H9 (cell line): ENCODE measurements around the gene SERPINB2. TPM values are rescaled to one million over a fixed set of nuclear protein-coding genes. Genes with fewer than 3 reads are reported as not detected.

ENCODE experiments used
- DNase-seq: peaks from one replicate; pipeline ENCODE4 v3.0.0-alpha.2; 2017
- H2AFZ ChIP-seq: one replicate; pipeline ENCODE4 v1.6.1; 2013; ENCODE audit warnings: mild to moderate bottlenecking, low read length, control low read depth, moderate library complexity
- H2AK5ac ChIP-seq: 2 replicates; pipeline ENCODE4 v1.6.1; 2013; ENCODE audit warnings: low read length, control low read depth, mixed read lengths; ENCODE audit not compliant: insufficient read length
- H2BK120ac ChIP-seq: one replicate; pipeline ENCODE4 v1.6.1; 2013; ENCODE audit warnings: low read depth, mild to moderate bottlenecking, low read length, control low read depth, inconsistent platforms; ENCODE audit not compliant: poor library complexity, severe bottlenecking
- H2BK12ac ChIP-seq: 2 replicates; pipeline ENCODE4 v1.6.1; 2013; ENCODE audit warnings: low read length, control low read depth, mixed read lengths, low read depth; ENCODE audit not compliant: insufficient read length
- H2BK15ac ChIP-seq: 2 replicates; pipeline ENCODE4 v1.6.1; 2013; ENCODE audit warnings: low read depth, low read length, control low read depth
- H2BK20ac ChIP-seq: one replicate; pipeline ENCODE4 v1.6.1; 2013; ENCODE audit warnings: low read depth, mild to moderate bottlenecking, low read length, control low read depth, inconsistent platforms; ENCODE audit not compliant: poor library complexity, severe bottlenecking
- H2BK5ac ChIP-seq: 2 replicates; pipeline ENCODE4 v1.6.1; 2013; ENCODE audit warnings: low read length, control low read depth, mixed read lengths; ENCODE audit not compliant: insufficient read length
- H3K14ac ChIP-seq: 2 replicates; pipeline ENCODE4 v1.6.1; 2013; ENCODE audit warnings: low read length, control low read depth; ENCODE audit not compliant: insufficient read depth
- H3K18ac ChIP-seq: 2 replicates; pipeline ENCODE4 v1.6.1; 2013; ENCODE audit warnings: low read depth, mild to moderate bottlenecking, mixed read lengths, low read length, control low read depth; ENCODE audit not compliant: insufficient read length
- H3K23ac ChIP-seq: 2 replicates; pipeline ENCODE4 v1.6.1; 2013; ENCODE audit warnings: low read length, control low read depth, mixed read lengths, low read depth; ENCODE audit not compliant: insufficient read length
- H3K23me2 ChIP-seq: 2 replicates; pipeline ENCODE4 v1.6.1; 2013; ENCODE audit warnings: low read depth, mild to moderate bottlenecking, mixed read lengths, low read length, control low read depth; ENCODE audit not compliant: insufficient read length, poor library complexity, severe bottlenecking
- H3K27ac ChIP-seq: 2 replicates; pipeline ENCODE4 v1.5.1; 2013; ENCODE audit warnings: low read length, control low read depth, mixed read lengths, low read depth; ENCODE audit not compliant: insufficient read length
- H3K27me3 ChIP-seq: 2 replicates; pipeline ENCODE4 v1.6.1; 2013; ENCODE audit warnings: low read length, control low read depth, inconsistent platforms; ENCODE audit not compliant: insufficient read depth
- H3K4ac ChIP-seq: 2 replicates; pipeline ENCODE4 v1.6.1; 2013; ENCODE audit warnings: low read depth, mild to moderate bottlenecking, control low read depth, inconsistent platforms, low read length, moderate library complexity
- H3K4me1 ChIP-seq: 2 replicates; pipeline ENCODE4 v1.6.1; 2013; ENCODE audit warnings: low read length, control low read depth, inconsistent platforms; ENCODE audit not compliant: insufficient read depth
- H3K4me2 ChIP-seq: 2 replicates; pipeline ENCODE4 v1.6.1; 2013; ENCODE audit warnings: low read length, control low read depth, mixed read lengths; ENCODE audit not compliant: insufficient read length, insufficient read depth
- H3K56ac ChIP-seq: 2 replicates; pipeline ENCODE4 v1.6.1; 2013; ENCODE audit warnings: low read depth, mild to moderate bottlenecking, mixed read lengths, low read length, control low read depth; ENCODE audit not compliant: insufficient read length
- H3K79me1 ChIP-seq: 2 replicates; pipeline ENCODE4 v1.6.1; 2013; ENCODE audit warnings: low read depth, mild to moderate bottlenecking, moderate library complexity, low read length, control low read depth, inconsistent platforms; ENCODE audit not compliant: insufficient read depth, poor library complexity, severe bottlenecking
- H3K79me2 ChIP-seq: 2 replicates; pipeline ENCODE4 v1.6.1; 2013; ENCODE audit warnings: low read length, control low read depth, inconsistent platforms; ENCODE audit not compliant: insufficient read depth
- H3K9ac ChIP-seq: 2 replicates; pipeline ENCODE4 v1.6.1; 2013; ENCODE audit warnings: low read length, control low read depth, mixed read lengths; ENCODE audit not compliant: insufficient read length; ENCODE audit errors: extremely low read depth
- H3K9me3 ChIP-seq: one replicate; pipeline ENCODE4 v1.6.1; 2013; ENCODE audit warnings: low read depth, low read length, inconsistent platforms; ENCODE audit not compliant: control insufficient read depth
- H3T11ph ChIP-seq: one replicate; pipeline ENCODE4 v1.6.1; 2013; ENCODE audit warnings: mild to moderate bottlenecking, low read length, control low read depth, inconsistent platforms
- H4K20me1 ChIP-seq: one replicate; pipeline ENCODE4 v1.6.1; 2013; ENCODE audit not compliant: control insufficient read depth, insufficient read length, insufficient read depth
- H4K5ac ChIP-seq: 2 replicates; pipeline ENCODE4 v1.6.1; 2013; ENCODE audit warnings: low read depth, mild to moderate bottlenecking, mixed read lengths, low read length, control low read depth; ENCODE audit not compliant: insufficient read length
- H4K8ac ChIP-seq: replicated peaks from 2 replicates; pipeline ENCODE4 v1.6.1; 2013; ENCODE audit warnings: low read length, control low read depth, mixed read lengths, low read depth; ENCODE audit not compliant: insufficient read length
- H4K91ac ChIP-seq: 2 replicates; pipeline ENCODE4 v1.6.1; 2013; ENCODE audit warnings: low read depth, mild to moderate bottlenecking, moderate library complexity, mixed read lengths, low read length, control low read depth; ENCODE audit not compliant: insufficient read length
- H3K27ac Mint-ChIP-seq, 3 experiments: 2 replicates in 2 of 3; 3 replicates in 1 of 3; pipeline ENCODE4 v1.8.0; 2020 to 2021; ENCODE audit warnings: mixed read lengths in 3 of 3, mild to moderate bottlenecking in 1 of 3, moderate library complexity in 1 of 3
- H3K27me3 Mint-ChIP-seq: 2 replicates; pipeline ENCODE4 v1.8.0; 2021; ENCODE audit warnings: low read depth, mild to moderate bottlenecking, moderate library complexity, mixed read lengths
- H3K36me3 Mint-ChIP-seq, 3 experiments: 2 replicates in 2 of 3; 3 replicates in 1 of 3; pipeline ENCODE4 v1.8.0; 2020 to 2021; ENCODE audit warnings: low read depth in 3 of 3, mixed read lengths in 3 of 3; ENCODE audit not compliant: insufficient read depth in 1 of 3
- H3K4me1 Mint-ChIP-seq, 2 experiments: 2 replicates each; pipeline ENCODE4 v1.8.0; 2020; ENCODE audit warnings: mixed read lengths in 2 of 2
- H3K4me3 Mint-ChIP-seq, 2 experiments: 2 replicates in 1 of 2; 3 replicates in 1 of 2; pipeline ENCODE4 v1.8.0; 2020 to 2021; ENCODE audit warnings: mild to moderate bottlenecking in 2 of 2, mixed read lengths in 2 of 2, moderate library complexity in 1 of 2
- H3K9me3 Mint-ChIP-seq, 2 experiments: 2 replicates in 1 of 2; 3 replicates in 1 of 2; pipeline ENCODE4 v1.8.0; 2020; ENCODE audit warnings: mild to moderate bottlenecking in 2 of 2, mixed read lengths in 2 of 2, moderate library complexity in 1 of 2
- CTCF ChIP-seq: fragments of 200-600 bp; sonication (generic); conservative IDR thresholded peaks from 3 replicates; pipeline ENCODE4 v1.8.0; 2021; ENCODE audit warnings: antibody characterized with exemption, mild to moderate bottlenecking
- WGBS: extraction: QIAGEN DNeasy Blood & Tissue Kit; methylation state at CpG from one replicate; pipeline ENCODE4 v1.1.7; 2013; ENCODE audit warnings: missing lambda C conversion rate, low lambda C conversion rate, mixed read lengths; ENCODE audit not compliant: insufficient read length; ENCODE audit errors: extremely low coverage; 5-methylcytosine and 5-hydroxymethylcytosine counted together
- total RNA-seq: library from RNA; stranded (reverse); gene quantifications from 2 replicates; pipeline ENCODE4 v1.2.1, GENCODE V29; 2021

The SERPINB2 gene
- total RNA-seq, 1 experiment from 2014 or later: not detected

- Mint-ChIP-seq H3K27ac (peak overlapping the region in 1 of 3 experiments; percentile 35; a peak in 1 of 7 replicates), H3K4me1 (no peaks in the 10 kb centered on the region), H3K27me3 (no peaks in the 10 kb centered on the region), H3K9me3 (peaks cover 0 to 2% of the 10 kb centered on the region in 2 experiments; a peak in 2 of 5 replicates), H3K36me3 (no peaks in the 10 kb centered on the region), H3K4me3 (no peak overlapping the region)
- Histone ChIP-seq H2BK20ac (no peak overlapping the region), H2BK5ac (no peak overlapping the region), H3K79me1 (no peaks in the 10 kb centered on the region), H3T11ph (no peak overlapping the region), H2BK120ac (no peak overlapping the region), H3K79me2 (no peaks in the 10 kb centered on the region), H3K4ac (no peak overlapping the region), H4K8ac (no peak overlapping the region), H2AK5ac (no peak overlapping the region), H3K27ac (no peak overlapping the region), H3K14ac (no peak overlapping the region), H3K23me2 (no peaks in the 10 kb centered on the region), H3K4me1 (no peaks in the 10 kb centered on the region), H3K4me2 (no peak overlapping the region), H3K27me3 (no peaks in the 10 kb centered on the region), H3K18ac (no peak overlapping the region), H4K91ac (no peak overlapping the region), H3K23ac (no peak overlapping the region), H3K9ac (no peak overlapping the region), H2BK15ac (no peak overlapping the region), H2BK12ac (no peak overlapping the region), H3K56ac (no peak overlapping the region), H4K20me1 (no peaks in the 10 kb centered on the region), H3K9me3 (no peaks in the 10 kb centered on the region), H2AFZ (no peak overlapping the region), H4K5ac (no peak overlapping the region)
- WGBS: no CpG with 5 or more reads among the region's 4 CpGs
- peak; percentile 43 for DNase-seq
- peak; percentile 72 for TF ChIP-seq CTCF
These were observed 37.5 kb upstream of the SERPINB2 start for GRCh38 chr18:63850020-63850419.
